HepG2 (cell line): ENCODE results near the gene HSPB7. TPM values are rescaled to one million over a fixed set of nuclear protein-coding genes. Genes with fewer than 3 reads are reported as not detected.

Source experiments
- AGO2 ChIP-seq: fragments of 200-400 bp; formaldehyde crosslinking; optimal IDR thresholded peaks from 2 replicates; pipeline ENCODE3; 2017; ENCODE audit warnings: mild to moderate bottlenecking, low read depth, low read length, moderate library complexity
- AKAP8 ChIP-seq: sonication (generic); formaldehyde crosslinking; IDR thresholded peaks from 2 replicates; pipeline ENCODE4 v1.5.1; 2020; ENCODE audit warnings: mild to moderate bottlenecking, missing genetic modification reagents
- ARNT2 ChIP-seq: sonication (generic); formaldehyde crosslinking; IDR thresholded peaks from 2 replicates; pipeline ENCODE4 v1.8.0; 2022; ENCODE audit warnings: mild to moderate bottlenecking, low read depth, missing genetic modification reagents, moderate library complexity
- CEBPG ChIP-seq: IDR thresholded peaks from 2 replicates; pipeline ENCODE4 v1.6.1; 2016
- HNF1A ChIP-seq, 2 experiments: sonication (generic) in 1 of 2; formaldehyde crosslinking in 1 of 2; IDR thresholded peaks; 2 replicates each; pipeline versions ENCODE4 v1.4.0 to v1.6.1; 2016 to 2020; ENCODE audit warnings: borderline replicate concordance in 1 of 2, low read depth in 1 of 2, mild to moderate bottlenecking in 1 of 2, missing genetic modification reagents in 1 of 2
- SP140L ChIP-seq: sonication (generic); formaldehyde crosslinking; IDR thresholded peaks from 2 replicates; pipeline ENCODE4 v1.4.0; 2020; ENCODE audit warnings: missing genetic modification reagents, borderline replicate concordance
- TRIM24 ChIP-seq: sonication (generic); formaldehyde crosslinking; IDR thresholded peaks from 2 replicates; pipeline ENCODE4 v1.8.0; 2022; ENCODE audit warnings: mild to moderate bottlenecking, missing genetic modification reagents
- ZNF432 ChIP-seq: sonication (generic); formaldehyde crosslinking; IDR thresholded peaks from 2 replicates; pipeline ENCODE4 v1.5.0; 2020; ENCODE audit warnings: missing genetic modification reagents, mild to moderate bottlenecking, borderline replicate concordance
- ZNF703 ChIP-seq: sonication (generic); formaldehyde crosslinking; IDR thresholded peaks from 2 replicates; pipeline ENCODE4 v1.5.1; 2020; ENCODE audit warnings: missing genetic modification reagents, mild to moderate bottlenecking, moderate library complexity, borderline replicate concordance
- polyA plus RNA-seq, 8 experiments: library from polyadenylated mRNA; depleted of rRNA in 3 of 8; stranded (reverse) in 7 of 8; unstranded in 1 of 8; fragments of >200 nt; fragmentation: Illumina TruSeq in 4 of 8; extraction: Trizol in 4 of 8; gene quantifications; 2 replicates each; pipeline versions ENCODE4 v1.2.1 to v1.2.3, GENCODE V29; 2011 to 2016; ENCODE audit warnings: low read depth in 4 of 8, missing spikeins in 1 of 8, mixed read lengths in 1 of 8; ENCODE audit not compliant: insufficient read depth in 1 of 8
- total RNA-seq, 5 experiments: library from RNA; depleted of rRNA; stranded (reverse); fragments of >200 nt; fragmentation: Illumina TruSeq; extraction: Trizol; gene quantifications; 2 replicates each; pipeline ENCODE4 v1.2.3, GENCODE V29; 2016; ENCODE audit warnings: low read depth in 1 of 5
- TF ChIP-seq, protein P1 (sequence below): sonication (generic); formaldehyde crosslinking; IDR thresholded peaks from 2 replicates; pipeline ENCODE4 v1.5.1; 2020; ENCODE audit warnings: mild to moderate bottlenecking, missing genetic modification reagents, moderate library complexity
- TF ChIP-seq, protein P2 (sequence below): sonication (generic); formaldehyde crosslinking; IDR thresholded peaks from 2 replicates; pipeline ENCODE4 v1.4.0; 2020; ENCODE audit warnings: mild to moderate bottlenecking, missing genetic modification reagents, borderline replicate concordance
- TF ChIP-seq, protein P3 (sequence below): sonication (generic); formaldehyde crosslinking; IDR thresholded peaks from 2 replicates; pipeline ENCODE4 v1.8.1; 2022; ENCODE audit warnings: mild to moderate bottlenecking, missing genetic modification reagents
- TF ChIP-seq, protein P4 (sequence below): sonication (generic); formaldehyde crosslinking; IDR thresholded peaks from 2 replicates; pipeline ENCODE4 v1.4.0; 2020; ENCODE audit warnings: missing genetic modification reagents

Gene HSPB7
- total and polyA plus RNA-seq, 2 of the 13 experiments (the other 11 are each of a cell fraction or from before 2014, with no cell fraction given): 0.20 TPM; not detected in 1

DNA sequence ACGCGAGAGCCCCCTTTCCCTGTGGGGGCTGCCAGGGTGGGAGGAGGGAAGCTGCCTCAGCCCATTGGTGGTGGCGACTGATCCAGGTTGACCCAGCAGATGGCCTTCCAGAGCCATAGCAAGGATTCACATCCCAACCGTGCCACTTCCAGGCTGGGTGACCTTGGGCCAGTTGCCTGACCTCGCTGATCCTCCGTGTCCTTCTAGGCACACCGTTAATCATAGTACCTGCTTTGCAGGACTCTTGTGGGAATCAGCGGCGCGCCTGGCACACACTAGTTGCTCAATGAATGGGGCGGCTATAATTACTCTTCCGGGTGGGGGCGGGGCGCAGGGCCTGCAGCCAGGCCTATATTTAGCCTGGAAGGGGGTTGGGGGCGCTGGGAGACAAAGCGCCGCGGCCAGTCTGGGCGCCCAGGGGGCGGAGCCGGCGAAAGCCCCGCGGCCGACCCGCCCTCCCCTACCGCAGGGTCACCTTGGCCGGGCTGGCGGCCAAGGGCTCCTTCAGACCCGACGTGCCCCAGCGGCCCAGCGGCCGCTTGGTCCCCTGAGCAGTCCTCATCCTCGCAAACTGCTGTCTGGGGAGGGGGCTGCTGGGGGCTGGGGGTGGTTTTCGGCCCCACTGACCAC is 5.1 kb downstream of the HSPB7 start (continued):
- TF ChIP-seq, protein P1, sequence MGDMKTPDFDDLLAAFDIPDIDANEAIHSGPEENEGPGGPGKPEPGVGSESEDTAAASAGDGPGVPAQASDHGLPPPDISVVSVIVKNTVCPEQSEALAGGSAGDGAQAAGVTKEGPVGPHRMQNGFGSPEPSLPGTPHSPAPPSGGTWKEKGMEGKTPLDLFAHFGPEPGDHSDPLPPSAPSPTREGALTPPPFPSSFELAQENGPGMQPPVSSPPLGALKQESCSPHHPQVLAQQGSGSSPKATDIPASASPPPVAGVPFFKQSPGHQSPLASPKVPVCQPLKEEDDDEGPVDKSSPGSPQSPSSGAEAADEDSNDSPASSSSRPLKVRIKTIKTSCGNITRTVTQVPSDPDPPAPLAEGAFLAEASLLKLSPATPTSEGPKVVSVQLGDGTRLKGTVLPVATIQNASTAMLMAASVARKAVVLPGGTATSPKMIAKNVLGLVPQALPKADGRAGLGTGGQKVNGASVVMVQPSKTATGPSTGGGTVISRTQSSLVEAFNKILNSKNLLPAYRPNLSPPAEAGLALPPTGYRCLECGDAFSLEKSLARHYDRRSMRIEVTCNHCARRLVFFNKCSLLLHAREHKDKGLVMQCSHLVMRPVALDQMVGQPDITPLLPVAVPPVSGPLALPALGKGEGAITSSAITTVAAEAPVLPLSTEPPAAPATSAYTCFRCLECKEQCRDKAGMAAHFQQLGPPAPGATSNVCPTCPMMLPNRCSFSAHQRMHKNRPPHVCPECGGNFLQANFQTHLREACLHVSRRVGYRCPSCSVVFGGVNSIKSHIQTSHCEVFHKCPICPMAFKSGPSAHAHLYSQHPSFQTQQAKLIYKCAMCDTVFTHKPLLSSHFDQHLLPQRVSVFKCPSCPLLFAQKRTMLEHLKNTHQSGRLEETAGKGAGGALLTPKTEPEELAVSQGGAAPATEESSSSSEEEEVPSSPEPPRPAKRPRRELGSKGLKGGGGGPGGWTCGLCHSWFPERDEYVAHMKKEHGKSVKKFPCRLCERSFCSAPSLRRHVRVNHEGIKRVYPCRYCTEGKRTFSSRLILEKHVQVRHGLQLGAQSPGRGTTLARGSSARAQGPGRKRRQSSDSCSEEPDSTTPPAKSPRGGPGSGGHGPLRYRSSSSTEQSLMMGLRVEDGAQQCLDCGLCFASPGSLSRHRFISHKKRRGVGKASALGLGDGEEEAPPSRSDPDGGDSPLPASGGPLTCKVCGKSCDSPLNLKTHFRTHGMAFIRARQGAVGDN: peak; percentile 61
- TF ChIP-seq HNF1A (IDR thresholded peaks at IDR 0.05; ENCODE audit: low read depth) (no peak), HNF1A (CRISPR knock-in tag; IDR thresholded peaks at IDR 0.05; ENCODE audit: borderline replicate concordance) (no peak), ZNF703 (CRISPR knock-in tag) (no peak), SP140L (CRISPR knock-in tag) (no peak), AGO2 (peak; percentile 56), ZNF432 (no peak), CEBPG (CRISPR knock-in tag) (peak; percentile 53; the same call in 1 of the 2 replicates), AKAP8 (CRISPR knock-in tag) (peak; percentile 69; the same call in 1 of the 2 replicates), ARNT2 (CRISPR knock-in tag) (no peak), TRIM24 (CRISPR knock-in tag) (no peak)
- TF ChIP-seq, protein P2, sequence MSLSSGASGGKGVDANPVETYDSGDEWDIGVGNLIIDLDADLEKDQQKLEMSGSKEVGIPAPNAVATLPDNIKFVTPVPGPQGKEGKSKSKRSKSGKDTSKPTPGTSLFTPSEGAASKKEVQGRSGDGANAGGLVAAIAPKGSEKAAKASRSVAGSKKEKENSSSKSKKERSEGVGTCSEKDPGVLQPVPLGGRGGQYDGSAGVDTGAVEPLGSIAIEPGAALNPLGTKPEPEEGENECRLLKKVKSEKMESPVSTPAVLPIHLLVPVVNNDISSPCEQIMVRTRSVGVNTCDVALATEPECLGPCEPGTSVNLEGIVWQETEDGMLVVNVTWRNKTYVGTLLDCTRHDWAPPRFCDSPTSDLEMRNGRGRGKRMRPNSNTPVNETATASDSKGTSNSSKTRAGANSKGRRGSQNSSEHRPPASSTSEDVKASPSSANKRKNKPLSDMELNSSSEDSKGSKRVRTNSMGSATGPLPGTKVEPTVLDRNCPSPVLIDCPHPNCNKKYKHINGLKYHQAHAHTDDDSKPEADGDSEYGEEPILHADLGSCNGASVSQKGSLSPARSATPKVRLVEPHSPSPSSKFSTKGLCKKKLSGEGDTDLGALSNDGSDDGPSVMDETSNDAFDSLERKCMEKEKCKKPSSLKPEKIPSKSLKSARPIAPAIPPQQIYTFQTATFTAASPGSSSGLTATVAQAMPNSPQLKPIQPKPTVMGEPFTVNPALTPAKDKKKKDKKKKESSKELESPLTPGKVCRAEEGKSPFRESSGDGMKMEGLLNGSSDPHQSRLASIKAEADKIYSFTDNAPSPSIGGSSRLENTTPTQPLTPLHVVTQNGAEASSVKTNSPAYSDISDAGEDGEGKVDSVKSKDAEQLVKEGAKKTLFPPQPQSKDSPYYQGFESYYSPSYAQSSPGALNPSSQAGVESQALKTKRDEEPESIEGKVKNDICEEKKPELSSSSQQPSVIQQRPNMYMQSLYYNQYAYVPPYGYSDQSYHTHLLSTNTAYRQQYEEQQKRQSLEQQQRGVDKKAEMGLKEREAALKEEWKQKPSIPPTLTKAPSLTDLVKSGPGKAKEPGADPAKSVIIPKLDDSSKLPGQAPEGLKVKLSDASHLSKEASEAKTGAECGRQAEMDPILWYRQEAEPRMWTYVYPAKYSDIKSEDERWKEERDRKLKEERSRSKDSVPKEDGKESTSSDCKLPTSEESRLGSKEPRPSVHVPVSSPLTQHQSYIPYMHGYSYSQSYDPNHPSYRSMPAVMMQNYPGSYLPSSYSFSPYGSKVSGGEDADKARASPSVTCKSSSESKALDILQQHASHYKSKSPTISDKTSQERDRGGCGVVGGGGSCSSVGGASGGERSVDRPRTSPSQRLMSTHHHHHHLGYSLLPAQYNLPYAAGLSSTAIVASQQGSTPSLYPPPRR (CRISPR knock-in tag): peak; percentile 39; the same call in 1 of the 2 replicates
- TF ChIP-seq, protein P3, sequence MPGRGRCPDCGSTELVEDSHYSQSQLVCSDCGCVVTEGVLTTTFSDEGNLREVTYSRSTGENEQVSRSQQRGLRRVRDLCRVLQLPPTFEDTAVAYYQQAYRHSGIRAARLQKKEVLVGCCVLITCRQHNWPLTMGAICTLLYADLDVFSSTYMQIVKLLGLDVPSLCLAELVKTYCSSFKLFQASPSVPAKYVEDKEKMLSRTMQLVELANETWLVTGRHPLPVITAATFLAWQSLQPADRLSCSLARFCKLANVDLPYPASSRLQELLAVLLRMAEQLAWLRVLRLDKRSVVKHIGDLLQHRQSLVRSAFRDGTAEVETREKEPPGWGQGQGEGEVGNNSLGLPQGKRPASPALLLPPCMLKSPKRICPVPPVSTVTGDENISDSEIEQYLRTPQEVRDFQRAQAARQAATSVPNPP (CRISPR knock-in tag): no peak
- TF ChIP-seq, protein P4, sequence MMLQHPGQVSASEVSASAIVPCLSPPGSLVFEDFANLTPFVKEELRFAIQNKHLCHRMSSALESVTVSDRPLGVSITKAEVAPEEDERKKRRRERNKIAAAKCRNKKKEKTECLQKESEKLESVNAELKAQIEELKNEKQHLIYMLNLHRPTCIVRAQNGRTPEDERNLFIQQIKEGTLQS (CRISPR knock-in tag): no peak
